ENCODE data around the gene COL20A1. TPM values are rescaled to one million over a fixed set of nuclear protein-coding genes. Genes with fewer than 3 reads are reported as not detected.

Gene COL20A1
- total and polyA plus RNA-seq, 4 donors = 0.09 to 0.15 TPM; not detected in 2

- peak in 1 of 2 donors; percentile 17 for DNase-seq
- intact Hi-C loops (cut with DNase I) = no loop called here
- no peak for ATAC-seq (ENCODE audit: low FRiP score)
- H3K4me1 ChIP-seq (ENCODE audit: control insufficient read depth in 1 of 2, insufficient read depth in 2 of 2, low read length in 2 of 2) = no peaks in the 10 kb centered on the region
- H3K4me3 ChIP-seq (ENCODE audit: low read length in 2 of 2) = no peak overlapping the region
- no peaks in the 10 kb centered on the region for H3K36me3 ChIP-seq (ENCODE audit: control insufficient read depth in 1 of 2, insufficient read depth in 2 of 2, low read length in 1 of 2)
- no peaks in the 10 kb centered on the region for H3K27me3 ChIP-seq (ENCODE audit: control insufficient read depth in 1 of 2, insufficient read depth in 2 of 2, low read length in 1 of 2)
- WGBS, 2 donors = 75 to 80% methylated on average over 19 to 20 of the region's 20 CpGs
- peaks cover 6% of the 10 kb centered on the region for H3K9me3 ChIP-seq (ENCODE audit: control insufficient read depth, low read length)
- no peak overlapping the region for H3K27ac ChIP-seq (ENCODE audit: low read depth in 1 of 2, low read length in 2 of 2)
These were observed 35.2 kb downstream of the COL20A1 start for GRCh38 chr20:63328026-63328700.

- no peak overlapping the region for H3K27ac ChIP-seq (ENCODE audit: low read depth in 1 of 2, low read length in 2 of 2)
- no peak overlapping the region for H3K4me3 ChIP-seq (ENCODE audit: low read length in 2 of 2)
- no peaks in the 10 kb centered on the region for H3K36me3 ChIP-seq (ENCODE audit: control insufficient read depth in 1 of 2, insufficient read depth in 2 of 2, low read length in 1 of 2)
- DNase-seq (no peak), ATAC-seq (ENCODE audit: low FRiP score) (no peak)
- no peaks in the 10 kb centered on the region for H3K27me3 ChIP-seq (ENCODE audit: control insufficient read depth in 1 of 2, insufficient read depth in 2 of 2, low read length in 1 of 2)
- WGBS, 2 donors = 44 to 51% methylated on average over 21 of the region's 21 CpGs
- no peaks in the 10 kb centered on the region for H3K4me1 ChIP-seq (ENCODE audit: control insufficient read depth in 1 of 2, insufficient read depth in 2 of 2, low read length in 2 of 2)
- intact Hi-C loops (cut with DNase I) = no loop called here
- peaks cover 6% of the 10 kb centered on the region for H3K9me3 ChIP-seq (ENCODE audit: control insufficient read depth, low read length)
These were observed 35.8 kb downstream of the COL20A1 start for GRCh38 chr20:63328718-63329275.

GRCh38 chr20:63329331-63330083 lies 36.5 kb downstream of the COL20A1 start:
- no peaks in the 10 kb centered on the region for H3K4me1 ChIP-seq (ENCODE audit: control insufficient read depth in 1 of 2, insufficient read depth in 2 of 2, low read length in 2 of 2)
- no peak overlapping the region for H3K4me3 ChIP-seq (ENCODE audit: low read length in 2 of 2)
- H3K27ac ChIP-seq (ENCODE audit: low read depth in 1 of 2, low read length in 2 of 2) = no peak overlapping the region
- no peak for ATAC-seq (ENCODE audit: low FRiP score)
- no peaks in the 10 kb centered on the region for H3K27me3 ChIP-seq (ENCODE audit: control insufficient read depth in 1 of 2, insufficient read depth in 2 of 2, low read length in 1 of 2)
- WGBS, 2 donors = 78 to 79% methylated on average over 18 of the region's 18 CpGs
- H3K36me3 ChIP-seq (ENCODE audit: control insufficient read depth in 1 of 2, insufficient read depth in 2 of 2, low read length in 1 of 2) = no peaks in the 10 kb centered on the region
- intact Hi-C loops (cut with DNase I) = no loop called here
- H3K9me3 ChIP-seq (ENCODE audit: control insufficient read depth, low read length) = peaks cover 6% of the 10 kb centered on the region
- no peak for DNase-seq

DNA sequence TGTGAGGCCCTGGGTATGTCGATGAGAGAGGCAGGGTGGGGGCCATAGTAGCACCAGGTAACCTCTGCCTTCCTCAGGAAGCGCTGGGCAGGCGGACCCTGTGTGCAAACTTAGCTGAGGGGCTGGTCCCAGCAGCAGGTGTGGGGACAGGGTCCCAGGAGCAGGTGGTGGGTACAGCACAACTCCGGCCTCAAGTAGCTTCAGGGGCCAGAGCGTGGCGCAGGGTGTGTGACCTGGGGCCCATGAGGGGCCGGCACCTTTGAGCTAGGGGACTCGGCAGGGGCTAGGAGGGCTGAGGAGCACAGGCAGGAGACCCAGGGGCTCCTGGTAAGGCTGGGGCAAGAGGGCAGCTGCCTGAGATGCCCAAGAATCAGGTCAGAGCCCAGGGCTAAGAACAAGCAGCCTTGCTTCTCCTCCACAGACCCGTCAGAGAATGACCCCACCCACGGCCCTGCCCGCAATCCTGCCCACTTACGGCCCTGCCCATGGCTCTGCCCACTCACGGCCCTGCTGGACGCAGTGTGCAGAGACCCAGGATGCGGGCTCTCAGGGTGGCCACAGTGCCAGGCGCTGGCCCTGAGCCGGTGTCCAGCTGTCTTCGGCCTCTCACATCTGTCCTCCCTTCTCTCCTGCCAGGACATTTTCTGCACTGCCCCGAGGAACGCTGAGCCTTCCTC lies 37.2 kb downstream of the COL20A1 start:
- ATAC-seq (ENCODE audit: low FRiP score) = no peak
- Histone ChIP-seq H3K27ac (ENCODE audit: low read depth in 1 of 2, low read length in 2 of 2) (no peak overlapping the region), H3K4me1 (ENCODE audit: control insufficient read depth in 1 of 2, insufficient read depth in 2 of 2, low read length in 2 of 2) (no peaks in the 10 kb centered on the region), H3K27me3 (ENCODE audit: control insufficient read depth in 1 of 2, insufficient read depth in 2 of 2, low read length in 1 of 2) (peaks cover 0 to 3% of the 10 kb centered on the region in 2 donors), H3K4me3 (ENCODE audit: low read length in 2 of 2) (no peak overlapping the region), H3K36me3 (ENCODE audit: control insufficient read depth in 1 of 2, insufficient read depth in 2 of 2, low read length in 1 of 2) (no peaks in the 10 kb centered on the region), H3K9me3 (ENCODE audit: control insufficient read depth, low read length) (peaks cover 7% of the 10 kb centered on the region)
- no peak for DNase-seq
- intact Hi-C loops (cut with DNase I) = no loop called here
- 81% methylated on average over 19 to 20 of the region's 20 CpGs for WGBS, 2 donors

- H3K9me3 ChIP-seq (ENCODE audit: control insufficient read depth, low read length) = peaks cover 7% of the 10 kb centered on the region
- intact Hi-C loops (cut with DNase I) = no loop called here
- no peak overlapping the region for H3K27ac ChIP-seq (ENCODE audit: low read depth in 1 of 2, low read length in 2 of 2)
- no peaks in the 10 kb centered on the region for H3K4me1 ChIP-seq (ENCODE audit: control insufficient read depth in 1 of 2, insufficient read depth in 2 of 2, low read length in 2 of 2)
- 57 to 58% methylated on average over 12 to 13 of the region's 13 CpGs for WGBS, 2 donors
- no peak for DNase-seq
- no peaks in the 10 kb centered on the region for H3K36me3 ChIP-seq (ENCODE audit: control insufficient read depth in 1 of 2, insufficient read depth in 2 of 2, low read length in 1 of 2)
- H3K4me3 ChIP-seq (ENCODE audit: low read length in 2 of 2) = no peak overlapping the region
- peaks cover 0 to 3% of the 10 kb centered on the region in 2 donors for H3K27me3 ChIP-seq (ENCODE audit: control insufficient read depth in 1 of 2, insufficient read depth in 2 of 2, low read length in 1 of 2)
- no peak for ATAC-seq (ENCODE audit: low FRiP score)
These were observed 38.0 kb downstream of the COL20A1 start for GRCh38 chr20:63330940-63331339.

- H3K36me3 ChIP-seq (ENCODE audit: control insufficient read depth in 1 of 2, insufficient read depth in 2 of 2, low read length in 1 of 2) = no peaks in the 10 kb centered on the region
- 92 to 93% methylated on average over 8 of the region's 8 CpGs for WGBS, 2 donors
- no peaks in the 10 kb centered on the region for H3K4me1 ChIP-seq (ENCODE audit: control insufficient read depth in 1 of 2, insufficient read depth in 2 of 2, low read length in 2 of 2)
- no peak overlapping the region for H3K27ac ChIP-seq (ENCODE audit: low read depth in 1 of 2, low read length in 2 of 2)
- intact Hi-C loops (cut with DNase I) = no loop called here
- no peak overlapping the region for H3K4me3 ChIP-seq (ENCODE audit: low read length in 2 of 2)
- no peak for ATAC-seq (ENCODE audit: low FRiP score)
- peaks cover 0 to 3% of the 10 kb centered on the region in 2 donors for H3K27me3 ChIP-seq (ENCODE audit: control insufficient read depth in 1 of 2, insufficient read depth in 2 of 2, low read length in 1 of 2)
- DNase-seq = no peak
- H3K9me3 ChIP-seq (ENCODE audit: control insufficient read depth, low read length) = peaks cover 7% of the 10 kb centered on the region
These were observed 38.9 kb downstream of the COL20A1 start for GRCh38 chr20:63331741-63332400.

DNA sequence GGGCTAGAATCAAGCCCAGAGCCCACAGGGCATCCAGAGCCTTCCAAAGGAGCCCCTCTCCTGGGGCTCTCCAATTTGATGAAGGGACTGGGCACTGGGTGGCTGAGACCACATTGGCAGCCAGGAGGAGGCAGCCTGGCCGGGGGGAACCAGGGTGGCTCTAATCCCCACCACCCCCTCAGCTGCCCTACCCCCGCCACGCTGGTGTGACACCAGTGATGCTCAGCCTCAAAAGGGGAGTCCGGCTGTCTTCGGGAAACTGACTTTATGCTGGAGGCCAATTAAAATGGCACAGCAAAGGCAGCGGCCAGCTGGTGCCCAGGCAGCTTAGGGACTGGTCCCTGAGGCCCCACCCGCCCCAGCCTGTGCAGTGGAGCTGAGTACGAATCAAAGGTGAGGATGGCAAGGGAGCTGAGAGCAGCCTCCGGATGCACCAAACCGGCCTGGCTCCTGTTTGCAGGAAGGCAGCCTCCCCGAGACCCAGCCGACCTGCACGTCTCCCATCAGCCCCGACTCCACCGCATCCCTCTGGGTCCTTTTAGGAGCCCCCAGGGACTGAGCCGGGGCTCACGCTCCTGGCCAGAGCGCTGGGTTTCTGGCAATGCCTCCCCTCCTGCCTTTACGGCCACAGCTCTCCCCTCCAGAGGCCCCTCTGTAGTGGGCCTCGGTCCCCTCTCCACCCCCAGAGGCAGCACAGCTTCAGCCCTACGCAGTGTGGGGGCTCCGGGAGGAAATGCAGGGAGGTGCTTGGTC lies 39.7 kb downstream of the COL20A1 start:
- ATAC-seq (ENCODE audit: low FRiP score) = no peak

More for the DNA sequence above, 39.7 kb downstream of the COL20A1 start:
- no peak overlapping the region for H3K27ac ChIP-seq (ENCODE audit: low read depth in 1 of 2, low read length in 2 of 2)
- intact Hi-C loops (cut with DNase I) = no loop called here
- H3K4me3 ChIP-seq (ENCODE audit: low read length in 2 of 2) = no peak overlapping the region
- WGBS, 2 donors = 71 to 79% methylated on average over 22 of the region's 22 CpGs
- H3K4me1 ChIP-seq (ENCODE audit: control insufficient read depth in 1 of 2, insufficient read depth in 2 of 2, low read length in 2 of 2) = no peaks in the 10 kb centered on the region
- peaks cover 7% of the 10 kb centered on the region for H3K9me3 ChIP-seq (ENCODE audit: control insufficient read depth, low read length)
- no peak for DNase-seq
- peaks cover 0 to 3% of the 10 kb centered on the region in 2 donors for H3K27me3 ChIP-seq (ENCODE audit: control insufficient read depth in 1 of 2, insufficient read depth in 2 of 2, low read length in 1 of 2)
- no peaks in the 10 kb centered on the region for H3K36me3 ChIP-seq (ENCODE audit: control insufficient read depth in 1 of 2, insufficient read depth in 2 of 2, low read length in 1 of 2)
